Activated CD4-positive, alpha-beta T cell treated with anti-CD3 and anti-CD28 coated beads, Interleukin-2, amount 10 ng/mL, durations not matched to agents 24 days and 14 days (primary cell): ENCODE measurements around the gene LRGUK. TPM values are rescaled to one million over a fixed set of nuclear protein-coding genes. Genes with fewer than 3 reads are reported as not detected.

ENCODE experiments used
- DNase-seq: peaks from one replicate; pipeline ENCODE4 v3.0.0; 2022
- H3K27ac Mint-ChIP-seq: one replicate; pipeline ENCODE4 v1.8.0; 2022; ENCODE audit warnings: mild to moderate bottlenecking, mixed read lengths
- H3K27me3 Mint-ChIP-seq: one replicate; pipeline ENCODE4 v1.8.0; 2022; ENCODE audit warnings: mixed read lengths
- H3K36me3 Mint-ChIP-seq: one replicate; pipeline ENCODE4 v1.8.0; 2022; ENCODE audit warnings: low read depth, mild to moderate bottlenecking, mixed read lengths
- H3K4me1 Mint-ChIP-seq: one replicate; pipeline ENCODE4 v1.8.0; 2021; ENCODE audit warnings: mixed read lengths
- H3K4me3 Mint-ChIP-seq: one replicate; pipeline ENCODE4 v1.8.0; 2022; ENCODE audit warnings: mild to moderate bottlenecking, moderate library complexity, mixed read lengths
- H3K9me3 Mint-ChIP-seq: one replicate; pipeline ENCODE4 v1.8.0; 2021; ENCODE audit warnings: mixed read lengths
- intact Hi-C: fragments of 100-400 bp; cut with micrococcal nuclease; formaldehyde crosslinking; loops from one replicate; pipeline ENCODE4 v1.15.1; 2023
- total RNA-seq: library from RNA; stranded (reverse); gene quantifications from 2 replicates; pipeline ENCODE4 v1.2.3, GENCODE V29; 2022

LRGUK gene
- total RNA-seq, 1 donor from 2014 or later = 0.16 TPM

GRCh38 chr7:134186027-134186426 lies 58.9 kb downstream of the LRGUK start:
- Mint-ChIP-seq H3K27me3 (peaks cover 8% of the 10 kb centered on the region), H3K9me3 (no peaks in the 10 kb centered on the region), H3K4me3 (no peak overlapping the region), H3K4me1 (no peaks in the 10 kb centered on the region), H3K36me3 (no peaks in the 10 kb centered on the region), H3K27ac (no peak overlapping the region)
- intact Hi-C loops = no loop called here
- no peak for DNase-seq

GRCh38 chr7:134186801-134187200 lies 59.7 kb downstream of the LRGUK start:
- intact Hi-C loops = no loop called here

GRCh38 chr7:134187893-134188292 lies 60.8 kb downstream of the LRGUK start:
- Mint-ChIP-seq H3K27ac (no peak overlapping the region), H3K9me3 (no peaks in the 10 kb centered on the region), H3K27me3 (no peaks in the 10 kb centered on the region), H3K36me3 (no peaks in the 10 kb centered on the region), H3K4me1 (no peaks in the 10 kb centered on the region), H3K4me3 (no peak overlapping the region)
- DNase-seq = no peak
- intact Hi-C loops = no loop called here

More at GRCh38 chr7:134186801-134187200, 59.7 kb downstream of the LRGUK start:
- Mint-ChIP-seq H3K27me3 (peaks cover 4% of the 10 kb centered on the region), H3K4me1 (no peaks in the 10 kb centered on the region), H3K9me3 (no peaks in the 10 kb centered on the region), H3K4me3 (no peak overlapping the region), H3K36me3 (no peaks in the 10 kb centered on the region), H3K27ac (no peak overlapping the region)
- no peak for DNase-seq

- Mint-ChIP-seq H3K4me3 (no peak overlapping the region), H3K4me1 (no peaks in the 10 kb centered on the region), H3K36me3 (no peaks in the 10 kb centered on the region), H3K27ac (no peak overlapping the region), H3K27me3 (no peaks in the 10 kb centered on the region), H3K9me3 (no peaks in the 10 kb centered on the region)
- intact Hi-C loops = no loop called here
- no peak for DNase-seq
Observed at GRCh38 chr7:134188311-134188710, 61.2 kb downstream of the LRGUK start.

GRCh38 chr7:134189559-134189958 lies 62.4 kb downstream of the LRGUK start:
- H3K27ac Mint-ChIP-seq = no peak overlapping the region
- no peak for DNase-seq
- H3K9me3 Mint-ChIP-seq = no peaks in the 10 kb centered on the region
- H3K27me3 Mint-ChIP-seq = no peaks in the 10 kb centered on the region
- H3K4me1 Mint-ChIP-seq = no peaks in the 10 kb centered on the region
- no peaks in the 10 kb centered on the region for H3K36me3 Mint-ChIP-seq
- intact Hi-C loops = no loop called here
- H3K4me3 Mint-ChIP-seq = no peak overlapping the region

GRCh38 chr7:134191876-134192275 lies 64.7 kb downstream of the LRGUK start:
- Mint-ChIP-seq H3K4me3 (no peak overlapping the region), H3K9me3 (no peaks in the 10 kb centered on the region), H3K27ac (no peak overlapping the region), H3K36me3 (no peaks in the 10 kb centered on the region), H3K4me1 (no peaks in the 10 kb centered on the region), H3K27me3 (peaks cover 1% of the 10 kb centered on the region)
- intact Hi-C loops = no loop called here
- DNase-seq = no peak

- Mint-ChIP-seq H3K4me1 (no peaks in the 10 kb centered on the region), H3K9me3 (no peaks in the 10 kb centered on the region)
Observed at GRCh38 chr7:134193240-134193639, 66.1 kb downstream of the LRGUK start.

GRCh38 chr7:134195252-134195651 lies 68.1 kb downstream of the LRGUK start:
- no peaks in the 10 kb centered on the region for H3K4me1 Mint-ChIP-seq
- no peaks in the 10 kb centered on the region for H3K9me3 Mint-ChIP-seq
- H3K36me3 Mint-ChIP-seq = no peaks in the 10 kb centered on the region
- intact Hi-C loops = no loop called here
- no peak for DNase-seq
- peaks cover 7% of the 10 kb centered on the region for H3K27me3 Mint-ChIP-seq
- no peak overlapping the region for H3K27ac Mint-ChIP-seq
- no peak overlapping the region for H3K4me3 Mint-ChIP-seq

More at GRCh38 chr7:134193240-134193639, 66.1 kb downstream of the LRGUK start:
- peaks cover 6% of the 10 kb centered on the region for H3K27me3 Mint-ChIP-seq
- no peak for DNase-seq
- H3K36me3 Mint-ChIP-seq = no peaks in the 10 kb centered on the region
- intact Hi-C loops = no loop called here
- no peak overlapping the region for H3K27ac Mint-ChIP-seq
- no peak overlapping the region for H3K4me3 Mint-ChIP-seq

- intact Hi-C loops = no loop called here
- peaks cover 7% of the 10 kb centered on the region for H3K27me3 Mint-ChIP-seq
- H3K9me3 Mint-ChIP-seq = no peaks in the 10 kb centered on the region
- no peak overlapping the region for H3K4me3 Mint-ChIP-seq
- H3K4me1 Mint-ChIP-seq = no peaks in the 10 kb centered on the region
- DNase-seq = no peak
- H3K27ac Mint-ChIP-seq = no peak overlapping the region
- H3K36me3 Mint-ChIP-seq = no peaks in the 10 kb centered on the region
Observed at GRCh38 chr7:134196439-134196838, 69.3 kb downstream of the LRGUK start.

- no peak overlapping the region for H3K4me3 Mint-ChIP-seq
- H3K36me3 Mint-ChIP-seq = no peaks in the 10 kb centered on the region
- peaks cover 7% of the 10 kb centered on the region for H3K27me3 Mint-ChIP-seq
- intact Hi-C loops = no loop called here
- DNase-seq = no peak
- H3K27ac Mint-ChIP-seq = no peak overlapping the region
- no peaks in the 10 kb centered on the region for H3K9me3 Mint-ChIP-seq
- H3K4me1 Mint-ChIP-seq = no peaks in the 10 kb centered on the region
Observed at GRCh38 chr7:134197345-134197744, 70.2 kb downstream of the LRGUK start.

- Mint-ChIP-seq H3K9me3 (no peaks in the 10 kb centered on the region), H3K27me3 (peaks cover 9% of the 10 kb centered on the region), H3K27ac (no peak overlapping the region), H3K4me1 (no peaks in the 10 kb centered on the region), H3K4me3 (no peak overlapping the region), H3K36me3 (no peaks in the 10 kb centered on the region)
- DNase-seq = no peak
- intact Hi-C loops = no loop called here
Observed at GRCh38 chr7:134200970-134201369, 73.8 kb downstream of the LRGUK start.

GRCh38 chr7:134201569-134202261 lies 74.6 kb downstream of the LRGUK start:
- intact Hi-C loops = no loop called here
- Mint-ChIP-seq H3K36me3 (no peaks in the 10 kb centered on the region), H3K4me3 (no peak overlapping the region), H3K9me3 (no peaks in the 10 kb centered on the region), H3K27ac (no peak overlapping the region), H3K4me1 (no peaks in the 10 kb centered on the region), H3K27me3 (peaks cover 9% of the 10 kb centered on the region)
- DNase-seq = no peak

GRCh38 chr7:134203186-134203889 lies 76.2 kb downstream of the LRGUK start:
- no peak overlapping the region for H3K27ac Mint-ChIP-seq
- DNase-seq = no peak
- H3K27me3 Mint-ChIP-seq = peaks cover 2% of the 10 kb centered on the region
- H3K4me1 Mint-ChIP-seq = no peaks in the 10 kb centered on the region
- intact Hi-C loops = no loop called here
- no peaks in the 10 kb centered on the region for H3K9me3 Mint-ChIP-seq
- no peaks in the 10 kb centered on the region for H3K36me3 Mint-ChIP-seq
- H3K4me3 Mint-ChIP-seq = no peak overlapping the region

- no peak for DNase-seq
- Mint-ChIP-seq H3K27me3 (peaks cover 8% of the 10 kb centered on the region), H3K4me1 (no peaks in the 10 kb centered on the region), H3K4me3 (no peak overlapping the region), H3K9me3 (no peaks in the 10 kb centered on the region), H3K27ac (no peak overlapping the region), H3K36me3 (no peaks in the 10 kb centered on the region)
- intact Hi-C loops = no loop called here
Observed at GRCh38 chr7:134209322-134210015, 82.3 kb downstream of the LRGUK start.
